Measurements from ENCODE around the gene SCARF1.

SCARF1 gene

DNA sequence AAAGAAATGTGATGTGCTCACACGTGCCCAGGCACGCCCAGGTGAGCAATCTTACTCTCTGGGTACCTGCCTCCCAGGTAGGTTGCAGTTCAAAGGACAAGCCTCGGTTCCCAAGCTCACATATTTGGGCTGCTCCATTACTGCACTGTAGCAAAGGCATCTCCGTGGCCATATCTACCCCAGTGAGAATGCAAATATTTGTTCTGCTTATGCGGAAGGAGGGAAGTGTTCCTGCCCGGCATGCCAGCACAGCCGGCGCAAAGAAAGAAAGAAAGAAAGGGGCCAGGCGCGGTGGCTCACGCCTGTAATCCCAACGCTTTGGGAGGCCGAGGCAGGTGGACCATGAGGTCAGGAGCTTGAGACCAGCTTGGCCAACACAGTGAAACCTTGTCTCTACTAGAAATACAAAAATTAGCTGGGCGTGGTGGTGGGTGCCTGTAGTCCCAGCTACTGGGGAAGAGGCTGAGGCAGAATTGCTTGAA is 47.6 kb downstream of the SCARF1 start:
- DNase-seq, result no peak

DNA sequence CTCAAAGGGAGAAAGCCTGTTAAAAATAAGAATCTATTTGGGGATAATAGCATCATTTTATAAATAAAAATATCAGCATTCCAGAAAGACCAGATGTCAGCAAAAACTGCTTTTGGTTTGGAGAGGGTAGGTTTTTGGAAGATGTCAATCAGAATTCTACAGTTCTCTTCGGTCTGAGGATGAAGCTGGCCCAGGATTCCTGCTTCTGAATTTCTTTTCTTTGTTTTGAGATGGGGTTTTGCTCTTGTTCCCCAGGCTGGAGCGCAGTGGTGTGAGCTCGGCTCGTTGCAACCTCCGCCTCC is 52.0 kb downstream of the SCARF1 start:
- no peak for DNase-seq

- DNase-seq, result no peak
Observed at GRCh38 chr17:1592751-1593629, 52.5 kb downstream of the SCARF1 start.

DNA sequence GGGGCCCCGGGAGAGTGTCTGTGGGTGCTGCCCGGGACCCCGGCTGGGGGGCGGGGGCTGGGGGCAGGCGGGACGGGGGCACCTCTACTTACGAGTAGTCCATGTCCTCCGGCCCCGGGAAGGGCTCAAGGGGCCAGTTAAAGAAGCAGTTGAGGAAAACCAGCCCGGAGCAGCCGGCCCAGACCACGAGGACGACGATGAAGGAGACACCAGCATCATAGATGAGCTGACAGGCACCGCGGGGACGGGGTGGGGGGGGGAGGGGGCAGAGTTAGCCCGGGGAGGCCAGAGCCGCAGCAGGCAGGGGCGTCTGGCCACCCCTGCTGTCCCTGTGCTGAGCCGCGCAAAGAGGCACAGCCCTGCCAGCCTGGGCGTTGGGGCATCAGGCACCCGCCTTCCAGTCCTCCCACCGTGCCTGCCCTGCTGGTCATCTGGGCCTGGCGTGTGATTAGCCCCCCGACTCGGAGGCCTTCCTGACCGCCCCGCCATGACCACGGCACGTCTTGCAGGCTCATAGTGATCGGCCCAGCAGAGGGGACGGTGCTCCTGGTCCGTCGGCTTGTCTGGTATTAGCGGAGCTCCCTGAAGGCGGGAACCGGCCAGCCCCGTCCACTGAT is 54.0 kb downstream of the SCARF1 start:
- DNase-seq, result no peak

DNA sequence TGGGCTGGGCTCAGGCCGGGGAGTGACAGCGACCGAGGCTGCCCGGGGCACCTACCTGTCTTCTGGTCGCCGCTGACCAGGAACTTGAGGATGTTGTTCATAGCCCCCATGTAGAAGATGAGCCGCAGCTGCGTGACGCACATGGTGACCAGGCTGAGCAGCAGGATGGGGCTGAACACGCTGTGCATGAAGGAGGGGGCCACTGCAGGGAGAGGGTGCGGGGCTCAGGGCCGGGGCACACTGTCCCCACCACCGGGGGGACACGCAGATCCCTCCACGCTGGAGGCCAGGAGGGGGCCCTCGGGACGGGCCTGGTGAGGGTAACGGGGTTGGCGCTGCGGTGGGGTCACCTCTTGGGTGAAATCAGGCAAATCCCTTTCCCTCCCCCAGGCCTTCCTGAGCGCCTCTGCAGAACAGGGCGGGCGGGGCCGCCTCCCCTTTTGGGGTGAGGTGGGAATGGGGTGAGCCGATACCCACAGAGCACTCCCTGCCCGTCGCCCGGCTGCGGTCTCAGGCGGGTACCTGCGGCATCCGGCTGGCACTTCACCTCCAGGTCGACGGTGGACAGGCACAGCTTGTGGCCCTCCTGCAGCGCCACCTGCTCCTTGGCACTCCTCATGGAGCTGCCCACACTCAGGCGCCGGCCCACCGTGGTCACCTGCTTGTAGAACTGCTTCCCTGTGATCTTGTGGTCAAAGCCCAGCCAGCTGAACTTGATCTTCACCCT is 54.6 kb downstream of the SCARF1 start:
- DNase-seq, result no peak

DNA sequence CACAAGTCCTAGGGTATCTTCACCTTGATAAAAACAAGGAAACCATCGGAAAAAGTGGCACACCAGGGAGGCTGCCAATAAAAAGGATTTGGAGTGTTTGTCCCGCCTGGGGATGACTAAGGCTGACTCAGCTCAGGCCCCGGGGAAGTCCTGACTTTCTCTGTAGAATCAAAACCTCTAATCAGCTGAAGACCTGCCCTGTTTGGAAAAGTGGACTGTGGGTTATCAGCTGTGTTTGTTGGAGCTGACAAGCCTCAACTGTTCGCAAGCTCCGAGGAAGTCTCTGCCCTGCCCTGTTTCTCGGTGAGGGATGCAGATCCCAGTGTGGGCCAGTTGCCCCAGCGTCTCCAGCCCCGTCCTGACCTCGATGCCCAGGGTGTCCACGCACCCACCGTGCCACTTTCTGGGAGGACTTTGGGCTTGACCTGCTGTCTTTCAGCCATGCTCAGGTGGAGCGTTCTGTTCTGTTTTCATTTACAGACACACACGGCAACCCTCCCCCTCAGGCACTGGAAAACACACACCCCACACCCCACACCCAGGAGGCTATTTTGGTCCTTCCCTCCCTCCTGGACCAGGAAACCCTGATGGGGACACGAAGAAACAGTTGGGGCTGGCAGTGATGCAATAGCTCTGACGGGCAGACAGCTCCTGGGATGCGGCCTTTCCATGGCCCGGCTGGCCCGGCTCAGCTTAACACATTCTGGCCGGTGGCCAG is 55.3 kb downstream of the SCARF1 start:
- no peak for DNase-seq

GRCh38 chr17:1588821-1589585 is 56.5 kb downstream of the SCARF1 start:
- no peak for DNase-seq

- DNase-seq, result no peak
Observed at GRCh38 chr17:1584167-1584566, 61.4 kb downstream of the SCARF1 start.
